NB4 (cell line): ENCODE results near the gene KCNG2.

Experiments
- POLR2A ChIP-seq: IDR thresholded peaks from 2 replicates; pipeline ENCODE4 v1.6.1; 2011; ENCODE audit warnings: mild to moderate bottlenecking; ENCODE audit not compliant: insufficient read length; ENCODE audit errors: extremely low read depth
- TF ChIP-seq, protein P1 (sequence below): IDR thresholded peaks from one replicate; pipeline ENCODE4 v1.5.1; 2012; ENCODE audit warnings: low read depth, low read length

DNA sequence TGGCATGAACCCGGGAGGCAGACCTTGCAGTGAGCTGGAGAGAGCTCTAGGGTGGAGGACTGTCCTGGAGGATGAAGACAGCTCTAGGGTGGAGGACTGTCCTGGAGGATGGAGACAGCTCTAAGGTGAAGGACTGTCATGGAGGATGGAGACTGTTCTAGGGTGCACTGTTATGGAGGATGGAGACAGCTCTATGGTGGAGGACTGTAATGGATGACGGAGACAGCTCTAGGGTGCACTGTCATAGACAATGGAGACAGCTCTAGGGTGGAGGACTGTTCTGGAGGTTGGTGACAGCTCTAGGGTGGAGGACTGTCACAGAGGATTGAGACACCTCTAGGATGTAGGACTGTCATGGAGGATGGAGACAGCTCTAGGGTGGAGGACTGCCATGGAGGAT is 21.1 kb upstream of the KCNG2 start:
- TF ChIP-seq, protein P1, sequence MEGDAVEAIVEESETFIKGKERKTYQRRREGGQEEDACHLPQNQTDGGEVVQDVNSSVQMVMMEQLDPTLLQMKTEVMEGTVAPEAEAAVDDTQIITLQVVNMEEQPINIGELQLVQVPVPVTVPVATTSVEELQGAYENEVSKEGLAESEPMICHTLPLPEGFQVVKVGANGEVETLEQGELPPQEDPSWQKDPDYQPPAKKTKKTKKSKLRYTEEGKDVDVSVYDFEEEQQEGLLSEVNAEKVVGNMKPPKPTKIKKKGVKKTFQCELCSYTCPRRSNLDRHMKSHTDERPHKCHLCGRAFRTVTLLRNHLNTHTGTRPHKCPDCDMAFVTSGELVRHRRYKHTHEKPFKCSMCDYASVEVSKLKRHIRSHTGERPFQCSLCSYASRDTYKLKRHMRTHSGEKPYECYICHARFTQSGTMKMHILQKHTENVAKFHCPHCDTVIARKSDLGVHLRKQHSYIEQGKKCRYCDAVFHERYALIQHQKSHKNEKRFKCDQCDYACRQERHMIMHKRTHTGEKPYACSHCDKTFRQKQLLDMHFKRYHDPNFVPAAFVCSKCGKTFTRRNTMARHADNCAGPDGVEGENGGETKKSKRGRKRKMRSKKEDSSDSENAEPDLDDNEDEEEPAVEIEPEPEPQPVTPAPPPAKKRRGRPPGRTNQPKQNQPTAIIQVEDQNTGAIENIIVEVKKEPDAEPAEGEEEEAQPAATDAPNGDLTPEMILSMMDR = no peak
- TF ChIP-seq POLR2A = no peak
